Brain microvascular endothelial cell (primary cell): ENCODE results near the gene AP1M2.
"Not testable (repeated sequence)": the region's sequence is repeated elsewhere in the genome, so short reads cannot be mapped to it uniquely, and the experiment has no call there.

Experiments
- DNase-seq: peaks from one replicate; pipeline ENCODE4 v3.0.0-alpha.2; 2020
- H3K27ac ChIP-seq: fragments of 250-450 bp; sonication (Bioruptor Pico); 2 replicates; pipeline ENCODE4 v1.5.1; 2020; ENCODE audit warnings: mild to moderate bottlenecking, moderate library complexity
- H3K27me3 ChIP-seq: fragments of 250-450 bp; sonication (Bioruptor Pico); replicated peaks from 2 replicates; pipeline ENCODE4 v1.5.1; 2020; ENCODE audit warnings: mild to moderate bottlenecking
- H3K36me3 ChIP-seq: fragments of 250-450 bp; sonication (Bioruptor Pico); replicated peaks from 2 replicates; pipeline ENCODE4 v1.5.1; 2020; ENCODE audit warnings: mild to moderate bottlenecking
- H3K4me3 ChIP-seq: 2 replicates; pipeline ENCODE4 v1.5.1; 2011; ENCODE audit warnings: low read depth, mild to moderate bottlenecking, control low read depth, low read length, moderate library complexity
- CTCF ChIP-seq: IDR thresholded peaks from 2 replicates; pipeline ENCODE4 v1.5.1; 2011; ENCODE audit warnings: low read depth, mild to moderate bottlenecking, moderate library complexity, low read length, control low read depth, inconsistent platforms; ENCODE audit errors: missing control alignments
- in situ Hi-C: cut with HindIII; loops from 2 replicates; pipeline ENCODE4 v1.10.0; 2017; ENCODE audit warnings: low sequenced_read_pairs, low pct_ligation_motif_present

AP1M2 gene

GRCh38 chr19:10544753-10545251 lies 42.3 kb downstream of the AP1M2 start:
- no peaks in the 10 kb centered on the region for H3K27me3 ChIP-seq
- in situ Hi-C loops = no loop called here
- H3K36me3 ChIP-seq = peaks cover 10% of the 10 kb centered on the region
- H3K4me3 ChIP-seq = peak overlapping the region; percentile 74
- no peak for TF ChIP-seq CTCF
- no peak for DNase-seq
- no peak overlapping the region for H3K27ac ChIP-seq

- H3K36me3 ChIP-seq = peaks cover 7% of the 10 kb centered on the region
- H3K27ac ChIP-seq = peak overlapping the region; percentile 65
- H3K4me3 ChIP-seq = peak overlapping the region; percentile 74
- no peak for TF ChIP-seq CTCF
- no peaks in the 10 kb centered on the region for H3K27me3 ChIP-seq
- no peak for DNase-seq
- in situ Hi-C loops = no loop called here
Measured at GRCh38 chr19:10544242-10544752, 42.8 kb downstream of the AP1M2 start.

- no peak for TF ChIP-seq CTCF
- peak; percentile 35 for DNase-seq
- in situ Hi-C loops = no loop called here
- Histone ChIP-seq H3K4me3 (peak within 1 kb of the TSS; percentile 74), H3K27ac (peak within 1 kb of the TSS; percentile 65), H3K36me3 (peaks cover 7% of the 10 kb centered on the region), H3K27me3 (no peaks in the 10 kb centered on the region)
Measured at GRCh38 chr19:10543420-10544241, 43.5 kb downstream of the AP1M2 start, which contains the start of gene ATG4D. Gene ATG4D, plus strand, starts transcription at chr19:10543904. Its CDS starts 187 bp downstream, at chr19:10544091.

GRCh38 chr19:10543059-10543419 lies 44.1 kb downstream of the AP1M2 start:
- TF ChIP-seq CTCF = no peak
- H3K4me3 ChIP-seq = no peak overlapping the region

GRCh38 chr19:10539016-10539415 lies 48.1 kb downstream of the AP1M2 start:
- in situ Hi-C loops, H3K27ac ChIP-seq, H3K27me3 ChIP-seq, H3K4me3 ChIP-seq, H3K36me3 ChIP-seq, DNase-seq: not testable (repeated sequence)

More at GRCh38 chr19:10543059-10543419, 44.1 kb downstream of the AP1M2 start:
- Histone ChIP-seq H3K36me3 (peaks cover 7% of the 10 kb centered on the region), H3K27ac (no peak overlapping the region), H3K27me3 (no peaks in the 10 kb centered on the region)
- in situ Hi-C loops = no loop called here
- no peak for DNase-seq

GRCh38 chr19:10538204-10538983 lies 48.7 kb downstream of the AP1M2 start:
- DNase-seq = no peak
- no peak overlapping the region for H3K4me3 ChIP-seq
- in situ Hi-C loops = no loop called here
- TF ChIP-seq CTCF = no peak
- H3K27ac ChIP-seq = no peak overlapping the region
- H3K36me3 ChIP-seq = no peaks in the 10 kb centered on the region
- no peaks in the 10 kb centered on the region for H3K27me3 ChIP-seq
